CD4-positive, alpha-beta T cell treated with Interleukin-15 for 4 hours (primary cell): ENCODE measurements around the gene TPSAB1.

Experiments
- DNase-seq: peaks from one replicate; pipeline ENCODE4 v3.0.0-alpha.2; 2020; ENCODE audit warnings: low spot score

The TPSAB1 gene

GRCh38 chr16:1210461-1210860, 30.0 kb upstream of the TPSAB1 start:
- no peak for DNase-seq

- DNase-seq = no peak
Observed at GRCh38 chr16:1211451-1212268, 28.8 kb upstream of the TPSAB1 start.

- DNase-seq = no peak
Observed at GRCh38 chr16:1212616-1213194, 27.8 kb upstream of the TPSAB1 start.

- no peak for DNase-seq
Observed at GRCh38 chr16:1213231-1213630, 27.3 kb upstream of the TPSAB1 start.

- DNase-seq = no peak
Observed at GRCh38 chr16:1213796-1214372, 26.6 kb upstream of the TPSAB1 start.

GRCh38 chr16:1214719-1215118, 25.8 kb upstream of the TPSAB1 start:
- DNase-seq = no peak

- no peak for DNase-seq
Observed at GRCh38 chr16:1215574-1216295, 24.8 kb upstream of the TPSAB1 start.

GRCh38 chr16:1216296-1216619, 24.2 kb upstream of the TPSAB1 start:
- DNase-seq = no peak

- DNase-seq = no peak
Observed at GRCh38 chr16:1216681-1217400, 23.7 kb upstream of the TPSAB1 start.

GRCh38 chr16:1217526-1217925, 23.0 kb upstream of the TPSAB1 start:
- no peak for DNase-seq

- no peak for DNase-seq
Observed at GRCh38 chr16:1218061-1218929, 22.2 kb upstream of the TPSAB1 start.

GRCh38 chr16:1218930-1219611, 21.4 kb upstream of the TPSAB1 start:
- no peak for DNase-seq

GRCh38 chr16:1220098-1220728, 20.3 kb upstream of the TPSAB1 start:
- DNase-seq = no peak

GRCh38 chr16:1220841-1221627, 19.5 kb upstream of the TPSAB1 start:
- DNase-seq = no peak

- no peak for DNase-seq
Observed at GRCh38 chr16:1221628-1222552, 18.6 kb upstream of the TPSAB1 start.

- no peak for DNase-seq
Observed at GRCh38 chr16:1222553-1223354, 17.8 kb upstream of the TPSAB1 start.
